ENCODE measurements around the gene SPOCK2.

DNA sequence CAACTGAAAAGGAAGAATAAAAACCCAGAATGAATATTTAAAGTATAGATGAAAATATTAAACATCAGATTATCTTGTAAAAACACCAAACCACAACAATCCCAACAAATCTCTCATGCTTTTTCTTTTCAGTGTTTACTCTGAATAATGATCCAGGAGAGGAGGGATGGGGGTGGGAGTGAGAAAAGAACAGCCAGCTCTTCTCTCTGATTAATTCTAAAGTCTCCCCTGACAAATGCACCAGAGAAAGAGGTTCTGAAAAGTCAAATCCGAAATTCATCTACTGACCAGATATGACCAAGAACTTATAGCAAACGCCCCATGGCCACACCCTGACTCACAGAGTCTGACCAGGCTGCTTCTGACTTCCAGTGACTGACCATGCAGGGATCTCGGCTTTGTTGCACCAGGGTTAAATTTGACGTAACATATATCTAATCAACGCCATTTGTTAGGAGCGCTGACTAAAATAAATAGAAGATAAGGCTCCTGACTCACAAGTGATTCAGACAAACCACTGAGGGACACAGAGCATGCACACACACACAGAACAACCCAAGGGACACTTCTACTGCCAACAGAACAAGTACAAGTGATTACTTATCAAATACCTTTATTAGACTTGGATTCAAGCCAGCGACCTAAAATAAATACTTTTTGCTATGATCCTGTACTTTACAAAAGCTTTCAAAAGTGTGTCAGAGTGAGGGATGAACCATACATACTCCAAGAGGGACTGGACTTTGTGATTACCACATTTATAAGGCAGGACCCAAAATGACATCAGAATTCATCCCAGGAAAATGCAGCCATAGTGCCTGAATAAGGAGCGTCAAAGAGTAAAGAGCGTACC, 9.3 kb upstream of the SPOCK2 start:
- TF ChIP-seq, protein P1, sequence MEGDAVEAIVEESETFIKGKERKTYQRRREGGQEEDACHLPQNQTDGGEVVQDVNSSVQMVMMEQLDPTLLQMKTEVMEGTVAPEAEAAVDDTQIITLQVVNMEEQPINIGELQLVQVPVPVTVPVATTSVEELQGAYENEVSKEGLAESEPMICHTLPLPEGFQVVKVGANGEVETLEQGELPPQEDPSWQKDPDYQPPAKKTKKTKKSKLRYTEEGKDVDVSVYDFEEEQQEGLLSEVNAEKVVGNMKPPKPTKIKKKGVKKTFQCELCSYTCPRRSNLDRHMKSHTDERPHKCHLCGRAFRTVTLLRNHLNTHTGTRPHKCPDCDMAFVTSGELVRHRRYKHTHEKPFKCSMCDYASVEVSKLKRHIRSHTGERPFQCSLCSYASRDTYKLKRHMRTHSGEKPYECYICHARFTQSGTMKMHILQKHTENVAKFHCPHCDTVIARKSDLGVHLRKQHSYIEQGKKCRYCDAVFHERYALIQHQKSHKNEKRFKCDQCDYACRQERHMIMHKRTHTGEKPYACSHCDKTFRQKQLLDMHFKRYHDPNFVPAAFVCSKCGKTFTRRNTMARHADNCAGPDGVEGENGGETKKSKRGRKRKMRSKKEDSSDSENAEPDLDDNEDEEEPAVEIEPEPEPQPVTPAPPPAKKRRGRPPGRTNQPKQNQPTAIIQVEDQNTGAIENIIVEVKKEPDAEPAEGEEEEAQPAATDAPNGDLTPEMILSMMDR (IDR thresholded peaks at IDR 0.05): no peak
- TF ChIP-seq EP300 (IDR thresholded peaks at IDR 0.05) (no peak), POLR2A (IDR thresholded peaks at IDR 0.05) (no peak)
